GM18517 (cell line): Measurements from ENCODE around the gene MATN1.

ENCODE experiments used
- ATAC-seq: cut with Tn5 transposase; IDR thresholded peaks from one replicate; pipeline ENCODE4 v1.9.1; 2021; ENCODE audit warnings: mild to moderate bottlenecking, moderate library complexity; ENCODE audit not compliant: unreplicated experiment

MATN1 gene

GRCh38 chr1:30745834-30746208 is 22.4 kb upstream of the MATN1 start:
- no peak for ATAC-seq

GRCh38 chr1:30745156-30745833 is 21.9 kb upstream of the MATN1 start:
- ATAC-seq = no peak

GRCh38 chr1:30744060-30744756 is 20.8 kb upstream of the MATN1 start:
- no peak for ATAC-seq

- no peak for ATAC-seq
Observed at GRCh38 chr1:30743584-30744059, 20.2 kb upstream of the MATN1 start.

- no peak for ATAC-seq
Observed at GRCh38 chr1:30742963-30743559, 19.7 kb upstream of the MATN1 start.

- ATAC-seq = no peak
Observed at GRCh38 chr1:30742300-30742962, 19.0 kb upstream of the MATN1 start.

GRCh38 chr1:30741239-30741894 is 18.0 kb upstream of the MATN1 start:
- no peak for ATAC-seq

- no peak for ATAC-seq
Observed at GRCh38 chr1:30740251-30741238, 17.2 kb upstream of the MATN1 start.

GRCh38 chr1:30739601-30740000 is 16.2 kb upstream of the MATN1 start:
- no peak for ATAC-seq

- ATAC-seq = no peak
Observed at GRCh38 chr1:30738715-30739559, 15.6 kb upstream of the MATN1 start.

- ATAC-seq = no peak
Observed at GRCh38 chr1:30738040-30738714, 14.8 kb upstream of the MATN1 start.

- ATAC-seq = no peak
Observed at GRCh38 chr1:30737357-30738039, 14.1 kb upstream of the MATN1 start.

GRCh38 chr1:30735668-30736498 is 12.5 kb upstream of the MATN1 start:
- ATAC-seq = no peak

- no peak for ATAC-seq
Observed at GRCh38 chr1:30735124-30735523, 11.7 kb upstream of the MATN1 start.

GRCh38 chr1:30734580-30734979 is 11.2 kb upstream of the MATN1 start:
- no peak for ATAC-seq

GRCh38 chr1:30734106-30734505 is 10.7 kb upstream of the MATN1 start:
- no peak for ATAC-seq

- no peak for ATAC-seq
Observed at GRCh38 chr1:30733493-30733892, 10.1 kb upstream of the MATN1 start.
